ENCODE measurements around the gene GPNMB.
"Not testable (repeated sequence)": the region's sequence is repeated elsewhere in the genome, so short reads cannot be mapped to it uniquely, and the experiment has no call there.

The GPNMB gene

DNA sequence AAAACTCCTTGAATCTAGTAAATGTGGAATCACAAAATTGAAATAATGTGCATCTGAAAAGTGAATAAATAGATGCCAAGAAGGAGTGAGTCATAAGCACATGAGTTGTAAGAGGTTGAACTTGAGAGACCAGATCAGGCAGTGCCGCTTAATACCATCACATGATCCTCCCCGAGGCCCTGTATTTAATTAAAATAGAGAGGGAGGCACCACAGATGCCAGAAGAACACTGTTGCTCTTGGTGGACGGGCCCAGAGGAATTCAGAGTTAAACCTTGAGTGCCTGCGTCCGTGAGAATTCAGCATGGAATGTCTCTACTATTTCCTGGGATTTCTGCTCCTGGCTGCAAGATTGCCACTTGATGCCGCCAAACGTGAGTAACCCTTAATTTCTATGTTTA, at the start of gene GPNMB:
Gene GPNMB, plus strand, starts transcription at position 221 of the 400 bp plus-strand sequence. Its CDS starts 83 bp downstream, at position 304.
- DNase-seq: no peak

DNA sequence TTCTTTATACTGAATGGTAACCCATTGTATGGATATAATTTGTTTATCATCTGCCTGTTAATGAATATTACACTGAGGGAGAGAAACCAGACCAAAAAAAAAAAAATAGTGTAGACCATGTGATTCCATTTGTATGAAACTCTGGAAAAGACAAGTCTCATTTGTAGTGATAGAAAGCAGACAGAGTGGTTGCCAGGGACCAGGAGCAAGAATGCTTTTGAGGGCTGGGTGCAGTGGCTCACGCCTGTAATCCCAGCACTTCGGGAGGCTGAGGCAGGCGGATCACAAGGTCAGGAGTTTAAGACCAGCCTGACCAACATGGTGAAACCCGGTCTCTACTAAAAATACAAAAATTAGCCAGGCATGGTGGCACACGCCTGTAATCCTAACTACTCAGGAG, 48.8 kb upstream of the GPNMB start:
- DNase-seq: not testable (repeated sequence)

DNA sequence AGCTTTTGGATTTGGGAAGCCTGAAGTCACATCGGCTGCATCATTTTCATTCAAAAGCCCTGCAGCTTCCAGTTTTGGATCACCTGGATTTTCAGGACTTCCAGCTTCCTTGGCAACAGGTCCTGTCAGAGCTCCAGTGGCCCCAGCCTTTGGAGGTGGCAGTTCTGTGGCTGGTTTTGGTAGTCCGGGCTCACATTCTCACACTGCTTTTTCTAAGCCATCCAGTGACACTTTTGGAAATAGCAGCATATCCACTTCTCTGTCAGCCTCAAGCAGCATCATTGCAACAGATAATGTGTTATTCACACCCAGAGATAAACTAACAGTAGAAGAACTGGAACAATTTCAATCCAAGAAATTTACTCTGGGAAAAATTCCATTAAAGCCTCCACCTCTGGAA, 46.2 kb upstream of the GPNMB start:
- no peak for DNase-seq

DNA sequence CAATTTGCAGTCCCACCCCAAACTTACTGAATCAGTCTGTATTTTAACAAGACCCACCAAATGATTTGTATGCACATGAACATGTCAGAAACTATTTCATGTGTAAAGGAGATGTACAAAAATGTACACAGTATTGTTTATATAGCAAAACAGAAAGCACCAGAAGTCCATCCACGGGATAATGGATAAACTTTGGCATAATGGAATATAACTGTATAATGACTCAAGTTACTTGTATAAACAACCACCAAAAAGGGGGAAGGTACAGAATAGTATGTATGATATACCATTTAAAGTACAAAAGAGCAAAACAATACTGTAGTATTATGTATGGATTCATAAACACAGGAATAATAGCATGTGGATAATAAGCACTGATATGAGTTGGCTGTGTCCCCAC, 42.3 kb upstream of the GPNMB start:
- DNase-seq: no peak

DNA sequence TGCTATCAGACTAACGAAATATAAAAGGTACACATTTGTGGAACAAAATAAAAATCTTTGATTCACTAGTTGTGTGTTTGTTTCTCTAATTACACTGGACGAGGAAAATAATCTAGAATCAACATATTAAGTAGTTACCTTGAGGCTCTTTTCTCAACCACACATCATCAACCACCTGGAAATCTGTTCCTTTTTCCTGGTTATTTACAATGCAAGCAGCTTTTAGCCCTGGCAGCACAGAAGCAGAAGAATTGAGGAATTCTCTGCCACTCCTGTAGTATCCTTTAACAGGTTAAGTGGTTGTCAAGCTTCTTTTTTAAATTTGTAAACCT, 41.0 kb upstream of the GPNMB start:
- no peak for DNase-seq

DNA sequence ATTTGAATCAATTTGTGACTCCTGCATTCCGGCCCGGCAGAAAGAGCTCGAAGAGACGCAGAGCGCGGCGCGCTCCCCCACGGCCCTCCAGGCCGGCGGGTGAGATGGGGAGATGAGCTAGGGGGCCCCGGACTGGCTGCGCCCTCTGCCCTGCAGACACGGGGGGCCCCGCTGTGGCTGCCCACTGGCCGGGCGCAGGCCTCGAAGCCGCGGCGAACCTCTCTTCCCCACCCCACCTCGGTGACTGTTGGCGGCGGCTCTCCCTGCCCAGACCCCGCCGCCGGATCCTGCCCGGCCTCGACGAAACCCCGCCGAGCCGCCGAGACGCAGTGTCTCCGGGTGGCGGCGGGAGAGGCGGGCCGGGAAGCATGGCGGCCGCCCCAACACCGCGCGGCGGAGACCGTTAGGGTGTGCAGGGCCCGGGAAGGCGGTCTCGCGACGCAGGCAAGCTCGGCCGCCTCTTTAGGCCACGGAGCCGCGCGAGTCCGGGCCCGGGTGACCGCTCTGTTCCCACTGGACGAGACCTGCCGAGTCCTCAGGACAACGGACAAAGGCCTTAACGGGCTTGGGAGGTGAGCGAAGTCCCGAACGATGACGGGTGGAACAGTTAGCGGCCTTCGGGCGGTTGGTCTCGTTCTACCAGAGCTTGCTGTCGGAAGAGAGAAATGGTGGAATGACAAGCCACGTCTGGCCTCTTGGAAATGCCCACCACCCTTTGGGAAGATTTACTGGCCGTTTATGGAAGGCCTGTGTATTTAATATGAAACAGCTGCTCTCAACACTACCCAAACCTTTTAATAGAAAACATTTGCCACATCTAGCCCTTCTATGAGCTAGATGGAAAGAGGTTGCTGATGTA, 40.4 kb upstream of the GPNMB start:
- DNase-seq: no peak

DNA sequence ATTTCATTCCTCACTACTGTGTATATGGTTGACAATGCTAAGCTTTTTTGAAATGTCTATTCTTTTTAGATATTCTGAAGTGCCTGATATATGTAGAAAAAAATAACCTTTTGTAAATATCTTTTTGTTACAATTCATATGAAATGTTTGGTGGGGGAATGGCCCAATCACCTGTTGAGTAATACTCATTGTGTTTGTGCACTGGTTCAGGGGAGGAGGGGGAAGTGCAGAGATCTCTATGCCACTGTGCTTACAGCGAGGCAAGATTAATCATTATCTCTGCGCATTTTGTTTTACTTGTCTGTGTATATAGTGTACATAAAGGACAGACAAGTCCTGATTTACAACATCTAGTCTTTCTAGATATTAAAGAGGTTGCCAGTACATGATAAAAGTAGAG, 39.6 kb upstream of the GPNMB start:
- DNase-seq: no peak

DNA sequence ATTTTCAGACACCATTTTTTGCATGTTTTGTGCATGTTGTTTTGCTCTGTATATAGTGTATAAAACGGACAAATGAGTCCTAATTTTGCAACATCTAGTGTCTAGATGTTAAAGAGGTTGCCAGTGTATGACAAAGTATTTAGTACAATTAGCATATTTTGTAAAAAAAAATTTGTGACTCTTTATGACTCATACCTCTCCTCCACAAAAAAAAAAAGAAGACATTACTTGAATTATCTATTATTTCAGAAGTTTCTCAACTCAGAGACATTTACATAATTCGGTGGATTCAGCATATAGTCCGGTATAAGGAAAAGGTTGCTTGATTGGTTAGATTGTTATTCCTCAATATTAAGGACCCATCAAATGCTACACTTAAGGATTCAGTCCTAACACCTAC, 38.7 kb upstream of the GPNMB start:
- DNase-seq: no peak

DNA sequence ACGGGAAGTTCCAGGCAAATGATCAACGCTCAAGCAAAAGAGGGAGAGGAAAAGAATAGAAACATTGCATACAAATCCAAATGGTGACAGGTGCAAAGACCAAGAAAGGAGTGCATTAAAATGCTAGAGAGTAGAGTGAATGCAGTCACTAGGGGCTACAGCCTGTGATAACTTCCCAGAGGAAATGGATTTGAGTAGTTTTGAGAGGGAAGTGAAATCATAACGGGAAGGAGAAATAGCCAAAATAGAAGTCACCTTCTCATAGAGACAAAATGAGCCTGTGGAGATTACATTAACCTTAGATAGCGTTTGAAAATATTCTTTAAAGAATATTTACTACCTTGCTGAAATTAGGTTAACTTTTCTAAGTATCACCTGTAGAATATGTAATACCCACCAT, 38.3 kb upstream of the GPNMB start:
- DNase-seq: no peak

DNA sequence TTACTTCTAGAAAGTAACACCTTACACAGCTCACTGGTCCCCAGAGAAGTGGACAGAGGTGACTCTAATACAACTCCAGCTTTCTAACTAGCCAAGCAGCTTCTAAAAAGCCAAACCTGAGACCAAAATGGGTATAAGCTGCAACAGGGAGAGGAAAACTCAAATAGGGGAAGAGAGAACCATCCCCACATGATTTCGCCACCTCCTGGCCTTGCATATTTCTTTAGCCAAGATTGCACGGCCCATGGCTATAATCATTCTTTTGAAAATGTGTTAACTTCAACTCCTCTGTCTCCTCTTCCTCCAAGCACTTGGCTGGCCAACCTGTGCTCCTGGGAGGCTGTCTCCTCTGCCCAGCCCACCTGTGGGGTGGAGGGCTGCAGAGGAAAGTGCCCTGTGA, 36.1 kb upstream of the GPNMB start:
- DNase-seq: no peak

DNA sequence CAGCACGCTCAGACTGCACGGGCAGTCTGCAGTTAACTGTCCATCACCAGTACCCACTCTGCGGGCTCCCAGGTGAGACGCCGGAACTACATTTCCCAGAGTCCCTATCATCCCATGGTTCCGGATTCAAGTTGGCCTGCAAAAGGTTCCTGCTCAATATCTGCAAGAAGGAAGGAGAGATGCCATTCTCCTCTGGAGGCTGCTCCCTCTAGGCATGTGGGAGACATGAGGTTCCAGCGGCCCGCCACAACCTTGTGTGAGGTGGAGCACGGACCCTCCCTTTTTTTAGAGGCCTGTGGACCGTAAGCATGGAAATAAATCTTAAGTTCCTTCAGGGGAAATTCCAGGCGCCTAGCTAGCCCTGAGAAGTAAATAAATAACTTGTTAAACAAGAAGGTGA, 35.0 kb upstream of the GPNMB start:
- DNase-seq: no peak

DNA sequence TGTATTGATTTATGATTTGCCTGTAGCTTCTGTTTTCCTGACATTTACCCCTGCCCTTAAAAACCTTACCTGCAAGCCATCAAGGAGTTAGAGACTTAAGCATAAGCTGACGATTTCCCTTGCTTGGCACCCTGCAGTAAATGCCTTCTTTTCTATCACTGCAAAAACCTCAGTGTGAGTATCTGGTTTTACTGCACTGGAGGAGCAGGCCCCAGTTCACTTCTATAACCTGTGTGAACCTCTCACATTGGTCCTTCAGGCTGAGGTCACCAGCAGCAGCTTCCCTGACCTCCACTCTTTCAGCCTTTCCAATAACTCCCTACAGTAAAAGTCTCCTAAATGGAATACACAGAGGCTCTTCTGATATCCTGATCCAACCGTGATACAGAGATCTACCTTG, 34.2 kb upstream of the GPNMB start:
- no peak for DNase-seq

DNA sequence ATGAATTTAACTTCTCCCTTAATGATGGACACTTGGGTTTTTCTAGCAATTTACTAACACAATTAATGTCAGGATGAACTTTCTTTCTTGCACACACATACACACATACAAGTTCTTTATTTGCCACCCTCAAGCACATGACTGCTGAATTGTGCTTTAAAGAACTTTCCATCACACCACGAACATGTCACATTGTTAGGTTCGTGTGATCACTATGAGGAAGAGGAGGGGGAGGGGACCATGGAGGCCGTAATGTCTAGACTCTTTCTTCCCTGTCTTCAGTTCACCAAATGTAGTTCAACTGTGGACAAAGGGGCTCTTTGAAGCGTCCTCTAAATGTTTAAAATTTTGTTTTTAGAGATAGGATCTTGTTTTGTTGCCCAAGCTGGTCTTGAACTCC, 33.7 kb upstream of the GPNMB start:
- no peak for DNase-seq

DNA sequence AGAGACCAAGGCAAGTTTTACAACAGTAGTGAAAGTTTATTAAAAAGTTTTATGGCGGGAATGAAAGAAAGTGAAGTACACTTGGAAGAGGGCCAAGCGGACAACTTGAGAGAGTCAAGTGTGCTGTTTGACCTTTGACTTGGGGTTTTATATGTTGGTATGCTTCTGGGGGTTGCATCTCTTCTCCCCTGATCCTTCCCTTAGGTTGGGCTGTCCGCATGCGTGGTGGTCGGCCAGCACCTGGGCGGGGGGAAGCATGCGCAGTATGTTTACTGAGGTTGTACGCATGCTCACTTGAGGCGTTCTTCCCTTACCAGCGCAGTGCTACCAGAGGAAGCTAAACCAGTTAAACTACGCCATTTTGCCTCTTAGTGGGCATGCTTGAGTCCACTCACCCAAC, 32.8 kb upstream of the GPNMB start:
- no peak for DNase-seq

DNA sequence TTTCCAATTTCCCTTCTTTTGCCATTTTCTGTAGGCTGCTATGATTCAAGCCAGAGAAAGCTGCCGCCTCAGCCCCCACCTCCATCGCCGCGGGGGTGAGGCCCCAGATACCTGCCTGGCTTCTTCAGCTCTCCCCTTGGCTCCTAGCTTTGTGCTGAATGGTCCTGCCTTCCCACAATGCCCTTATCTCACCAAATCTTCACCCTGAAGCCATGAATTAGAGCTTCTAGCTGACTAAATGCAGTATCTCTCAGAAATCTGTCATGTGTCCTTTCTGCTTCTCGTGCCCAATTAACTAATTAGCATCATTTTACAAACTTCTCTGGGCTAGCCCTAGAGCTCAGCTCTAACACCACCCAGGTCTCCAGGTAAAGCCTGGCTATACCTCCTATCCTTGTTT, 32.2 kb upstream of the GPNMB start:
- no peak for DNase-seq

DNA sequence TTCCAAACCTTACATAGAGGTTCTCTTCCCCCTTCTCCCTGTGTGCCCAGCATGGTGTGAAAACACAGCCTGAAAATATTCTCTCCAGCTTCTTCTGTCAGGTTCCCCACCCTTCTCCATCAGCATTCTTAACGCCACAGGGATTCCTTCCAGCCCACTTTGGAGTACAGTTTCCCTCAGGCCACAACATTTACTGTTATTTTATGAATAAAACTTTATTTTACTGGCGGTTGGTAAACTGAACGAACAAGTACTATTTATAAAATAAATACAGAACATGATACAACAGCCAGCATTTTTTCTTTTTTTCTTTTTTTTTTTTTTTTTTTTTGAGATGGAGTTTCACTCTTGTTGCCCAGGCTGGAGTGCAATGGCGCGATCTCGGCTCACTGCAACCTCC, 31.6 kb upstream of the GPNMB start:
- DNase-seq: no peak

DNA sequence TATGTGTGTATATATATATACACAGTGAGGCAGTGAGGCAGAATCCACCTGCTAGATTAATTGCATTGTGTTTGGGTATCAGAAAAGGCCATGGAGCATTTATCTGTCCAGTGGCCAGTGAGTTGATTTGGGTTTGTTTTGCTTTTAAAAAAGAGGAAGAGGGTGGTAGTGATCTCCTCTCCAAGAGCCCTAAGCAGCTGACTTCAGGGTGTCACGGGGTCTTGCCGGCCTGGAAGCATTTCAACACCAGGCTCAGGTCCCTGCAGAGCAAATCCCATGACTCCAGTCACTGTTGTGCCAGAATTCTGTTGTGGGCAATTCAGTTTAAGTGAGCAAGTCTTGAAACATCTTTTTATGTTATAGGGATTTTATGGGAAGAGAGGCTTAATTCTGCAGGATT, 30.6 kb upstream of the GPNMB start:
- peak; percentile 50 for DNase-seq

DNA sequence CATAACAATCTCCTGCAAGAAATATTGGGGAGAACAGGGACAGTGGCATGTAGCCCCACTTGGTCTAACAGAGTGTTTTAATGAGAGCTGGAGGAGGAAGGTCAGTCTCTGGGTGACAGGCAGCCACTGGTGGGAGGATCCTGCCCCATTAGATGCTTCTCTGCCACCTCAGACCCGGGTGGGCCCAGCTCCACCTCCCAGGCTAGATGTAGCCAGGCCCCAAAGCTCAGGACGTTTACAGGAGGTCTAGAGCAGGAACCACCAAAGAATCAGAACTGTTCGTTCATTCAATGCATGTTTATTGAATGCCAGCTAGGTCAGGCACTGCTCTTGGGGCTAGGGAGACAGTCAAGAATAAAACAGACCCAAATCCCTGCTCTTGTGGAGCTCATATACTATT, 28.4 kb upstream of the GPNMB start:
- DNase-seq: no peak

DNA sequence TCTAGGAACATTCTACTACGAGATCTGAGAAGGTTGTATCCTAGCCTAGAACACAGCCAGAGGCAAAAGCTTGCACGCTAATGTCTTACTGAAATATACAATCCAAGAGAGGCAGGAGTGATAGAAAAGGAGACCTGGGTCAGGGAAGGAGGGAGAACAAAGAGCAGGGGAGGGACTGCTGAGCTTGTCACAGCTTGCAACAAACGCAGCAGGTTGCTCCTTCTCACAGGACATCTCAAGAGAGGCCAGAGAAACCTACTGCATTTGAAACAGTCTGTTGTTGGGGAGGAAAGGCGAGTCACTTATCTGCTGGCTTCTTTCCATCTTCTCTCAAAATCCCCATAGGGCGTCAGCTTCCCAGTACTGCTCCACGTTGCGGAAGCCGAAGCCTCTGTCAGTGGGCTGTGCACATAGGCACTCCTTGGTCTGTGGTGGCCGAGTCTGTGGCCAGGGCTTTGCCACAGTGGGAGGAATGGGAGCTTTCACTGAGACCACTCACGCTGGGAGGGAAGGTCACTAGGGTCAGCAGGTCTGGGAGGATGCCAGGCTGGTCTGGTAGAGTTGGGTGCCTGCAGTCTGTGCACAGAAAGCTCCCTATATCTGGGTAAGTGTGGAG, 25.8 kb upstream of the GPNMB start:
- DNase-seq: no peak

DNA sequence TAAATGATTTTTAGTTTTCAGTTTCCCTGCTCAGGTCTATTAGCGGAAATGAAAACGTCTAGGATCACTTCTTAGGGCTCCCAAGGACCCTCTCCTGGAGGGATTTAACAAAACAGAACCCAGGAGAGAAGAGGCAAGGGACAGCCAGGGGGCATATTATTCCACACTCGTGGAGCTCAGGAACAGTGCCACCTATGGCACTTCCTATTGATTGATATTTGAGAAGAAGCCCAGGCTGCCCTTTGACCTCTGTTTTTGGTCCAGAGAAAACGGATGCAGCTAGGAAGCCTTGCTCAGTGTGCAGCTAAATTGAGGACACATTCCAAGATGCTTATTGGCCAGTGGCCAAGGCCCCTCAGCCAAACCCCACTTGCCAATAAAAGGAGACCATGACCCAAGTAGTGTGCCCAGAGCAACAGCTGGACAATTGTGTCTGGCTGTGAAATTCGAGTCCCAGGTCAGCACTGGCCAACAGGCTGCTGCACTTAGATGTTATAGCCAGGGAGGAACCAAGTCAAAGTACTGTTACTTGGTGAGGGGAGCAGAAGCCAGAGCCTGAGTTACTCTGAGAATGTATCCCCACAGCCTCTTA, 24.0 kb upstream of the GPNMB start:
- no peak for DNase-seq

DNA sequence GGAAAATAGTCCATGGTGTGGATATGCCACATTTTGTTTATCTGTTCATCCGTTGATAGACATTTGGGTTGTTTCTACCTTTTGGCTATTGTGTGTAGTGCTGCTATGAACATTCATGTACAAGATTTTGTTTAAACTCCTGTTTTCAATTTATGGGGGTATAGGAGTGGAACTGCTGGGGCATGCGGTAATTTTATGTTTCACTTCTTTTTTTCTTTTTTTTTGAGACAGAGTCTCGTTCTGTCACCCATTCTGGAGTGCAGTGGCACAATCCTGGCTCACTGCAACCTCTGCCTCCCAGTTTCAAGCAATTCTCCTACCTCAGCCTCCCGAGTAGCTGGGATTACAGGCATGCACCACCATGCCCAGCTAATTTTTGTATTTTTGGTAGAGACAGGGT, 22.2 kb upstream of the GPNMB start:
- not testable (repeated sequence) for DNase-seq

DNA sequence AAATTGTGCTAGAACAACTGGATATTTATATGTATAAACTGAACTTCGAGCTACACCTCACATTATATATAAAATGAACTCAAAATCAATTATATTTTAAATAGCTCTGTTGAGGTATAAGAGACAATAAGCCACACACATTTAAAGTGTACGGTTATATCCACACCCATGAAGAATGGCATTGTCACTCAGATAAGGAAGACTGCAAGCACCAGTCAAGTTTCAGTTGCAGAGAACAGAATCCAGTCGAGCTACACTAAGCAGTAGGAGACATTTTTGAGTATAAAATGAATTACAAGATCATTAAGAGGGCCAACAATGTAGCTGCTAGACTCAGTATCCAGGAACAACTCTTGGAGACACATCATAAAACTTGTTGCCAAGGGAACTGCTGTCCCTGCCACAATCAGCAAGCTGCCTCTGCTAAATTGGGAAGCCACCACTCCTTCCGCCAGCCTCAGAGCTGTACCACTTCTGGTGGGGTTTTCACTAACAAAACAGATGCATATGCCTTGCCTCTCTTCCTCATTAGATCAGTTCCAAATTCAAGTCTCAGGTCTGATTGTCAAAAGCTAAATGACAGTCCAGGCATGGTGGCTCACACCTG, 19.6 kb upstream of the GPNMB start:
- DNase-seq: no peak

DNA sequence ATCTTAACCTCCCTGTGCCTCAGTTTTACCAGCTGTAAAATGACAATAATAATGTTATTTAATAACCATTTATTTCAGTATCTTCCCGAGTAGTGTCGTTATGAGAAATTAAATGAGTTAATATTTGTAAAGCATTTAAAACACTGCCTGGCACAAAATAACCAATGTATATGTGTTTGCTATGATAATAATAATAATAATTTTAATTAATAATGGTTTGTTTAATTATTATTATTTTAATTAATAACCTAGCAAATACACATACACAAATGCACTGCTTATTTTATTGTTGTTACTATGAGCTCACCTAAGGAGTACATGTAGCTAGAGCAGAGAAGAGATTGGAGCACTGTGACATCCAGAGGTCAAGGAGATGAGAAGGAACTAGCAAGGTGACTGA, 18.2 kb upstream of the GPNMB start:
- DNase-seq: no peak

DNA sequence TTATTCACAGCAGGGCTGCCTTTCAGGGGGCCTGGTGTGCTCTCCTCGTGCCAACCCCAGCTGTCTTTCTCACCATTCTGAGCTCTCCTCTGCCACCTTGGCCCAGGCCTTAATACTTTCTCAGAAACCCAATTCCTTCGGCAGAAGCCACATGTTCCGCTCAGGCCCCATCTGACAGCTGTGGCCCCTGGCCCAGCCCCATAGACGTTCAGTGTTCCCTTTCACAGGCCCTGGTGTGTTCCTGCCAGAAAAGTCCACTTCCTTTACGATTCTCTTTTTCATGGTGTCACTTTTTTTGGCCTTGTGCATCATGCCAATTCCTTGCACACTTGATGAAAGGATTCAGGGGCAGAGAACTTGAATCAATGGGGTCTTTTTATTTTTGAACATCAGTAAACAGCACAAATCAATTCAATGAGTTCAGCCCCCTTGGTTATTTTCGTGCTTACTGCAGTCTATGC, 15.9 kb upstream of the GPNMB start:
- no peak for DNase-seq

Data from CD4-positive, alpha-beta T cell treated with Interferon gamma for 1 hour (primary cell).